Heart left ventricle (tissue), 13 donors: ENCODE data around the gene LY9.

Experiments used
- POLR2A ChIP-seq, 2 donors: fragments of 450-650 bp; IDR thresholded peaks; one replicate each; pipeline ENCODE4 v1.6.1; 2017; ENCODE audit warnings: antibody characterized with exemption in 2 of 2, mild to moderate bottlenecking in 2 of 2, moderate library complexity in 2 of 2
- TF ChIP-seq, protein P1 (sequence below), 12 donors: fragments of 200-600 bp; sonication (generic) in 4 of 12; IDR thresholded peaks; one replicate each; pipeline versions ENCODE4 v1.5.0 to v1.8.0; 2018 to 2022; ENCODE audit warnings: antibody characterized with exemption in 12 of 12, mild to moderate bottlenecking in 5 of 12
- donor health status: ischemic (EF 13 %, LVEDD 7.1; RV severe dilation, severe dysfunction).
- donor health status: DM: no; HTN: yes; CAD: no.
- donor health status: DM: no; HTN: no; CAD: no.
- donor health status: ischemic (EF 25% LVEDD 6.9; RV normal size, moderate dysfunction).
- donor health status: ischemic (EF 25% LVEDD 5.7; RV mildly dilated, moderate dysfunction).
- donor health status: ischemic (EF 35%, LVEDD 5.7; RV mildly dilated, moderate dysfunction).
- donor health status: nonischemic (EF 11% LVEDD 7.7; RV severe dilation, severe dysfunction).
- donor health status: DM: yes; HTN: yes; CAD: no.
- donor health status: PGD.
- donor health status: ischemic (EF 29% LVEDD 5.4; RV normal size, mild dysfunction).
- donor health status: nonischemic (EF 23%, LVEDD 6.1; RV moderate dilation, normal function).

DNA sequence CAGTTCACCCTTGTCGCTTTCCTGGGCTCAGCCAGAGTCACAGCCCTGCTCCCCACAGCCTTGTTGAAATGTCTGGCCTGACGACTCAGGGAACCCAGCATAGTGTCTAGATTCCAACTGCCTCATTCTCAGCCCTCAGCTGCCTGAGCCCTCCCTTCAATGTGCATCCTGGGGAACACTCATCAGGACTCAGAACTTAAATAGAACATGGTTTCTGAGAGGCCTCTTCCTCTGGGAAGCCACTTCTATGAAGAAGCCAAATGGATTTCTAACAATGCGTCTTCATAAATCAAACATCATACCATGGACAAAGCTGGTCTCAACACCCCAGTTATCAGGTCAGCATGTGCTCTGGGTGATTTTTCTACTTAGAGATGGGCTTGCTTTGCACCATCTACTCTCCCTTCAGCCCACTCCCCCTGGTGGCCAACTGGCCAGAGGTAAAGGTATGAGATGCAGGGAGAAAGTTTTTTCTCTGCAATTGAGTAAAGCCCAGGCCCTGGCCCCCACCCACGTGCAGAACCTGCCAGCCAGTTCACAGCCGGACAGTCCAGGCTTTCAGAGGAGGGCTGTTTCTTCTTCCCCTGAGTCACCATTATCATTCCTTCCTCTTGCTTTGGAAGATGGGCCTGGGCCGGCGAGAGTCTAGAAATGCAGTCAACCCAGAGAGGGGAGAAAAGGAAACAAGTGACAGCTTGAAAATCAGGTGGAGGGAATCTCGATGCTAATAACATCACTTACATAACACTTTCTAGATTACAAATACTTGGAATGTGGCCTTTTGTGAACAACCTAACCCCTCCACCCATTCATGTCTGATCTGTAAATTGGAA lies 34.6 kb downstream of the LY9 start:
- no peak for TF ChIP-seq POLR2A (IDR thresholded peaks at IDR 0.05)
- TF ChIP-seq, protein P1, sequence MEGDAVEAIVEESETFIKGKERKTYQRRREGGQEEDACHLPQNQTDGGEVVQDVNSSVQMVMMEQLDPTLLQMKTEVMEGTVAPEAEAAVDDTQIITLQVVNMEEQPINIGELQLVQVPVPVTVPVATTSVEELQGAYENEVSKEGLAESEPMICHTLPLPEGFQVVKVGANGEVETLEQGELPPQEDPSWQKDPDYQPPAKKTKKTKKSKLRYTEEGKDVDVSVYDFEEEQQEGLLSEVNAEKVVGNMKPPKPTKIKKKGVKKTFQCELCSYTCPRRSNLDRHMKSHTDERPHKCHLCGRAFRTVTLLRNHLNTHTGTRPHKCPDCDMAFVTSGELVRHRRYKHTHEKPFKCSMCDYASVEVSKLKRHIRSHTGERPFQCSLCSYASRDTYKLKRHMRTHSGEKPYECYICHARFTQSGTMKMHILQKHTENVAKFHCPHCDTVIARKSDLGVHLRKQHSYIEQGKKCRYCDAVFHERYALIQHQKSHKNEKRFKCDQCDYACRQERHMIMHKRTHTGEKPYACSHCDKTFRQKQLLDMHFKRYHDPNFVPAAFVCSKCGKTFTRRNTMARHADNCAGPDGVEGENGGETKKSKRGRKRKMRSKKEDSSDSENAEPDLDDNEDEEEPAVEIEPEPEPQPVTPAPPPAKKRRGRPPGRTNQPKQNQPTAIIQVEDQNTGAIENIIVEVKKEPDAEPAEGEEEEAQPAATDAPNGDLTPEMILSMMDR (IDR thresholded peaks at IDR 0.05): peak; percentile 27 to 56 (median 44)
